Smooth muscle cell of bladder (primary cell): ENCODE results near the gene ABHD12B. TPM values are rescaled to one million over a fixed set of nuclear protein-coding genes. Genes with fewer than 3 reads are reported as not detected.

Experiments
- total RNA-seq: library from RNA; depleted of rRNA; stranded (reverse); fragments of >200 nt; gene quantifications from 2 replicates; pipeline ENCODE4 v1.2.3, GENCODE V29; 2014

Gene ABHD12B
- under 0.01 TPM in 1 of 2 replicates, not detected in the other for total RNA-seq

GRCh38 chr14:50871914-50872732, at the start of gene ABHD12B:
ABHD12B (plus strand) TSS chr14:50872053; CDS start chr14:50872175, 122 bp downstream.

GRCh38 chr14:50830932-50831725, 40.7 kb upstream of the ABHD12B start, which contains the start of gene NIN:
NIN (minus strand) TSS chr14:50831162; CDS start chr14:50822056, 9,106 bp downstream.

GRCh38 chr14:50943943-50944646, 72.2 kb downstream of the ABHD12B start, which contains the start of gene PYGL:
PYGL (minus strand) TSS chr14:50944483; CDS start chr14:50944403, 80 bp downstream.

Other genes with a start within 250 kb of the ABHD12B start
- gene SAV1, start 203.7 kb upstream of the ABHD12B start, total RNA-seq: 22.2 and 22.6 TPM in 2 replicates
- 28.6 and 31.1 TPM in 2 replicates for gene NIN, start 40.9 kb upstream of the ABHD12B start, total RNA-seq
- 78.5 and 100 TPM in 2 replicates for gene PYGL, start 72.4 kb downstream of the ABHD12B start, total RNA-seq
- gene TRIM9, start 223.1 kb downstream of the ABHD12B start, total RNA-seq: under 0.01 and 0.18 TPM in 2 replicates